ENCODE results near the gene ATL3. TPM values are rescaled to one million over a fixed set of nuclear protein-coding genes. Genes with fewer than 3 reads are reported as not detected.

Gene ATL3
- total and polyA plus RNA-seq, 2 donors (not counting 3 experiments of a cell fraction or from before 2014, with no cell fraction given), result 21.7 to 70.2 TPM

- intact Hi-C loops (cut with micrococcal nuclease), result loop anchor here (1.0 kb wide), 2 partner anchors 11 to 68 kb away; partner anchors contain the start of gene RTN3
- peak overlapping the region; percentile 83 for H3K9ac ChIP-seq (replicated peaks; ENCODE audit: extremely low read depth, insufficient read depth, low read length)
- H3K4me1 ChIP-seq (ENCODE audit: control insufficient read depth, extremely low read depth, insufficient read depth, low read length), result peaks cover 15% of the 10 kb centered on the region
- dilution Hi-C loops (cut with MboI; ENCODE audit: extremely low pct_ligation_motif_present, low sequenced_read_pairs), result no loop called here
- H3K4me3 ChIP-seq (replicated peaks in 1 of 3; ENCODE audit: insufficient read depth in 1 of 3, low read depth in 1 of 3, low read length in 3 of 3), result peak overlapping the region; percentile 73 to 96 (median 76)
- peak overlapping the region; percentile 99 for H3K4me2 ChIP-seq (ENCODE audit: insufficient read depth, low read length)
- DNase-seq (ENCODE audit: low read depth, low spot score), result peak; percentile 70
- H3K27ac ChIP-seq (ENCODE audit: insufficient read depth, low read depth, low read length), result peak overlapping the region; percentile 65
- ChIA-PET POLR2A (interaction anchor here (0.6 to 2.0 kb wide), 2 partner anchors 11 to 12 kb away, joined by 3 to 11 read pairs; partner anchors contain the start of gene RTN3), CTCF (interaction anchor here (0.6 to 3.7 kb wide), 11 partner anchors 9 to 98 kb away, joined by 3 to 30 read pairs (median 3); partner anchors contain the start of genes RTN3 and ZFTA)
- H3K27me3 ChIP-seq (ENCODE audit: control insufficient read depth in 2 of 2, insufficient read depth in 2 of 2, low read length in 2 of 2), result no peaks in the 10 kb centered on the region
- no peaks in the 10 kb centered on the region for H3K36me3 ChIP-seq (ENCODE audit: control insufficient read depth in 2 of 2, extremely low read depth in 1 of 2, insufficient read depth in 2 of 2, low read length in 2 of 2)
- no peaks in the 10 kb centered on the region for H3K9me1 ChIP-seq (replicated peaks; ENCODE audit: control insufficient read depth, extremely low read depth, insufficient read depth, low read length)
- H3K79me2 ChIP-seq (ENCODE audit: control insufficient read depth, insufficient read depth, low read length), result peaks cover 48% of the 10 kb centered on the region
- TF ChIP-seq, protein P1, sequence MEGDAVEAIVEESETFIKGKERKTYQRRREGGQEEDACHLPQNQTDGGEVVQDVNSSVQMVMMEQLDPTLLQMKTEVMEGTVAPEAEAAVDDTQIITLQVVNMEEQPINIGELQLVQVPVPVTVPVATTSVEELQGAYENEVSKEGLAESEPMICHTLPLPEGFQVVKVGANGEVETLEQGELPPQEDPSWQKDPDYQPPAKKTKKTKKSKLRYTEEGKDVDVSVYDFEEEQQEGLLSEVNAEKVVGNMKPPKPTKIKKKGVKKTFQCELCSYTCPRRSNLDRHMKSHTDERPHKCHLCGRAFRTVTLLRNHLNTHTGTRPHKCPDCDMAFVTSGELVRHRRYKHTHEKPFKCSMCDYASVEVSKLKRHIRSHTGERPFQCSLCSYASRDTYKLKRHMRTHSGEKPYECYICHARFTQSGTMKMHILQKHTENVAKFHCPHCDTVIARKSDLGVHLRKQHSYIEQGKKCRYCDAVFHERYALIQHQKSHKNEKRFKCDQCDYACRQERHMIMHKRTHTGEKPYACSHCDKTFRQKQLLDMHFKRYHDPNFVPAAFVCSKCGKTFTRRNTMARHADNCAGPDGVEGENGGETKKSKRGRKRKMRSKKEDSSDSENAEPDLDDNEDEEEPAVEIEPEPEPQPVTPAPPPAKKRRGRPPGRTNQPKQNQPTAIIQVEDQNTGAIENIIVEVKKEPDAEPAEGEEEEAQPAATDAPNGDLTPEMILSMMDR (IDR thresholded peaks at IDR 0.05; ENCODE audit: extremely low read depth in 1 of 2, insufficient read depth in 1 of 2, low read depth in 1 of 2, low read length in 2 of 2), result peak; percentile 38 to 56
- TF ChIP-seq GATA2 (IDR thresholded peaks at IDR 0.05; ENCODE audit: insufficient read depth, insufficient read length, low read depth, low read length) (no peak), POLR2AphosphoS5 (IDR thresholded peaks at IDR 0.05; ENCODE audit: insufficient read depth, low read depth, low read length) (no peak), FOS (IDR thresholded peaks at IDR 0.05; ENCODE audit: borderline replicate concordance, insufficient read depth, low read length) (no peak), MYC (IDR thresholded peaks at IDR 0.05; ENCODE audit: low read depth, low read length) (no peak), EZH2 (IDR thresholded peaks at IDR 0.05; ENCODE audit: borderline replicate concordance, low read depth, low read length, severe bottlenecking) (no peak), MAX (IDR thresholded peaks at IDR 0.05; ENCODE audit: insufficient read depth, insufficient read length) (no peak)
- H3K9me3 ChIP-seq (replicated peaks; ENCODE audit: control insufficient read depth, insufficient read depth, low read length), result no peaks in the 10 kb centered on the region
- peaks cover 3% of the 10 kb centered on the region for H4K20me1 ChIP-seq (replicated peaks; ENCODE audit: control insufficient read depth, extremely low read depth, insufficient read depth, low read length)
- H2AFZ ChIP-seq (ENCODE audit: low read depth, low read length), result peak overlapping the region; percentile 71
- peak; percentile 55 for FAIRE-seq
- BruUV-seq (replicated peaks), result TSS peak; percentile 51
Observed at GRCh38 chr11:63670433-63671321, 499 bp downstream of the ATL3 start.

Data from endothelial cell of umbilical vein (primary cell).